ENCODE data around the gene IL32.

Gene IL32

GRCh38 chr16:3089717-3090592 lies 24.5 kb downstream of the IL32 start:
- no peak for DNase-seq (ENCODE audit: low spot score)

DNA sequence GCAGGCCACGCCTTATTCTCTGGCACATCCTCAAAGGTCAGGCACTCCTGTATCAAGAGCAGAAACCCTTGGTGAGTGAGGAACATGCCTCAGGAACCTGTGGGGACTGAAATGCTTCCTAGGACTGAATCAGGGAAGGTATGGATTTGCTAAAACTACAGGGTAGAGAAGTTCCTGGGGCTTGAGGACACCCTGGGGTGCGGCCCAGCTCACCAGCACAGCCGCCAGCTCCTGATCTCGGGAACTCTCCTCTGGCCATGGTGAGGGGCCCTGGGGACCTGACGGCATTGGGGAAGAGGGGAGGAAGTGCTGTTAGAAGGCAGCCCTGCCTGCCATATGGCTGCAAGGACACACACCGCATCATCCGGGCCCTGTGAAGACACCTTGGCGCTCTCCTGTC lies 26.1 kb downstream of the IL32 start:
- DNase-seq (ENCODE audit: low spot score), result no peak

DNA sequence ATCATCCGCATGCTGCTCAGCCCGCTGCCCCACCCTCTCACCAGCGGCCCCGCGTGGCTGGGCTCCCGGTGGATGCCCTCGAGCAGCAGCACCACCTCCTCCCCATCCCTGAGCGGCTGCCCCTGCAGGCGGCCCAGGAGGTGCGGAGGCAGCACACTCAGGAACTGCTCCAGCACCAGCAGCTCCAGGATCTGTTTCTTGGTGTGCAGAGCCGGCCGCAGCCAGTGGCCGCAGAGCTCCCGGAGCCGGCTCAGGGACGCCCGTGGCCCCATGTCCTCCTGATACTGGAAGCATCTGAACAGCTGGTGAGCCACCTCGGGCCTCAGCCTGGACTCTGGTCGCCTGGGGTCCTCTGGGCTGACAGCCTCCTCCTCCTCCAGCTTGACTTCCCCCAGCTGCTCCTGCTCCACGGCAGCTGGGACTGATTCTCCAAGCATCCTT lies 27.1 kb downstream of the IL32 start:
- no peak for DNase-seq (ENCODE audit: low spot score)

- DNase-seq (ENCODE audit: low spot score), result peak; percentile 64
Observed at GRCh38 chr16:3094289-3095027, 29.0 kb downstream of the IL32 start.

DNA sequence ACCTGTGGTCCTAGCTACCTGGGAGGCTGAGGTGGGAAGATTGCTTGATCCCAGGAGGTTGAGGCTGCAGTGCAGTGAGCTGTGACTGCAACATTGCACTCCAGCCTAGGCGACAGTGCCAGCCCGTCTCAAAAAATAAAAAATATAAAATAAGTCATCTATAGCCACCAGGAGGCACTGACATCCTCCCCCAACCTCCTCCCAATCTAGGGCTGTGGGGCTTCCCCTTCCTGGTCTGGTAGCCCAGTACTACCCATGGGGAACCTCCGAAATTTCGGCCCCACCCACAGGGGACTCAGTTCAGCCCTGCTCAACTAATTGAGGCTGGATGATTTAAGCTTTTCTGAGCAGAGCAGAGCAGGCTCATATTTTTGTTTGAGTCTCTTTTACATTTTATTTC lies 30.4 kb downstream of the IL32 start:
- DNase-seq (ENCODE audit: low spot score), result peak; percentile 74

GRCh38 chr16:3096362-3096761 lies 30.9 kb downstream of the IL32 start:
- no peak for DNase-seq (ENCODE audit: low spot score)

GRCh38 chr16:3097266-3097665 lies 31.8 kb downstream of the IL32 start:
- DNase-seq (ENCODE audit: low spot score), result no peak

DNA sequence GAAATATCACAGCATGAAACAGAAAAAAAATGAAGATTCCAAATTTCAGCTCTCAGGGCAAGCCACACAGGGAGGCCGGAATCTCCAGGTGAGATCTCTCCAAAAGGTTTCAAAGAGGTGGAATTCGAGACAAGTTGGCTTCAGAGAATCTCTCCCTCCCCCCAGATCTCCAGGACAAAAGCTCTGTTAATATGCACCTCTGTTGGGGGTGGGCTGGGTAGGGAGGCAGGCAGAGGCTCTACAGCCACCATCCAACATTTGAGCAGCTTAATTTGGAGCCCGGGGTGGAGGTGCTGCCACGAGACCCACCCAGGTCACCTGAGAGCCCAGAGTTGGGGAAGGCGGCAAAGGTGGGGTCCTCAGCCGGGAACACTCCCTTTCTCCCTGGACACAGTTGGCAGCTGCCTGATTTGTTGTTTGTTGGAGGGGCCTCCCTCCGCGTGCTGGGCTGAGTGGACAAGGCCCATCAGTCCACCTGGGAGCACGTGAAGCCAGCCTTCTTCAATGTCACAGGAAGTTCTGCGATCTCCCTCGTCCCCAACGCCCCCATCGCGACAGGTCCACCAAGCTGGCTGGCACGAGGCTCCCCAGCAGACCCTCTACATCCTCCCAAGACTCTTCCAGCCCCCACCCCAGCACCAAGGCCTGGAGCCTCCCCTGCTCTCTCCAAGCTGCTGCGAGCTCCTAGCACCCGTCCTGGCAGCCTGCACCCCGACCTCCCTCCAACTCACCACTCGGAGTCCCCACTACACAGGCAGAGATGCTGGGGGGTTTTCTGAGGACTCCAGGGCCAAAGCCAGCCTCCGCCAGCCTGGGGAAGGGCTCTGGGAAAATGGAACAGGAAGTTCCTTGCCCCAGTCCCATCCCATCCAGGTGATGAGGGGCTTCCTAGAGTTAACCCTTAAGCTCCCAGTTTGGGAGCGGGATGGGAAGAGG lies 33.3 kb downstream of the IL32 start, which contains the start of gene ZSCAN10:
Gene ZSCAN10 (minus strand): TSS at position 836 of the 936 bp plus-strand sequence. CDS start 6,357 bp downstream, outside the sequence.
- no peak for DNase-seq (ENCODE audit: low spot score)

GRCh38 chr16:3099395-3099731 lies 33.9 kb downstream of the IL32 start:
- DNase-seq (ENCODE audit: low spot score), result no peak

- DNase-seq (ENCODE audit: low spot score), result peak; percentile 94
Observed at GRCh38 chr16:3099732-3100499, 34.5 kb downstream of the IL32 start.

- peak; percentile 65 for DNase-seq (ENCODE audit: low spot score)
Observed at GRCh38 chr16:3101018-3101840, 35.8 kb downstream of the IL32 start.

GRCh38 chr16:3101841-3102470 lies 36.5 kb downstream of the IL32 start:
- DNase-seq (ENCODE audit: low spot score), result peak; percentile 52

GRCh38 chr16:3106205-3106928 lies 40.9 kb downstream of the IL32 start:
- peak; percentile 90 for DNase-seq (ENCODE audit: low spot score)

DNA sequence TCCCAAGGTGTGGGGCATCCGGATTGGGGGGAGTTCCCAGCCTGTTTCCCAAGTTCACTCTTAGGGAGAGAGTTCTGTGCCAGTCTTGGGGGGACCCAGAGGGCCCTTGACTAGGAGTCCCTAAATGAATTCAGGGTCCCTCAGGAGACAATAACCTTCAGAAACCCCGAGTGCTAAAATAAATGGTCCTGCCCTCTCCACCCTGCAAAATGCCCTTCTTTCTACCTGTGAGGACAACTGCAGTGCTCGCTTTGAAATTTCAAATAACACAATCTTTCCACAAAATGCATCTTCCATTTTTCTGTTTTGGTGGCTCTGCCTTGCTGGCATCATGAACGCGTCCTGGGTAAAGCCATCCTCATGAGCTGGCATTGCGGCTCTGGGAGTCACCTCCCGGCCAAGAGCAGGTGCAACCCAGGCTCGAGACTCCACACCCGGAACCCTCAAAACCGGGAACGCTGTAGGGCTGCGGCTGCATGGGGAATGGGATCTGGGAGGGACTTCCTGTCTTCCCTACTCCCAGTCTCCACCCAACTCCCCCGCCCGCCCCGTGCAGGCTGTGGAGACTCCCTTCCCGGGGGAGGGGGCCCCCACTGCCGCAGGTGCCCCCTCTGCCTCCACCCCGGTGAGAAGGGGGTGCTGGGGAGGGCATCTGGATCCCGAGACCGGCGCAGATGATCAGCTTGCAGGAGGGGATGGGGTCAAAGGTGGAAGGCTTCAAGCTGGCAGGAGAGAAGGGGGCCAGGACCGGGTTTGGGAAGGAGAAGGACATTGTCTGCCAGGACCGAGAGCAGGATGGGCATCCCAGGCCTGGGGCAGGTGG lies 46.8 kb downstream of the IL32 start, which contains the start of gene ZNF205:
Gene ZNF205 (plus strand): TSS at position 529 of the 823 bp plus-strand sequence. CDS start 845 bp downstream, outside the sequence.
- no peak for DNase-seq (ENCODE audit: low spot score)

DNA sequence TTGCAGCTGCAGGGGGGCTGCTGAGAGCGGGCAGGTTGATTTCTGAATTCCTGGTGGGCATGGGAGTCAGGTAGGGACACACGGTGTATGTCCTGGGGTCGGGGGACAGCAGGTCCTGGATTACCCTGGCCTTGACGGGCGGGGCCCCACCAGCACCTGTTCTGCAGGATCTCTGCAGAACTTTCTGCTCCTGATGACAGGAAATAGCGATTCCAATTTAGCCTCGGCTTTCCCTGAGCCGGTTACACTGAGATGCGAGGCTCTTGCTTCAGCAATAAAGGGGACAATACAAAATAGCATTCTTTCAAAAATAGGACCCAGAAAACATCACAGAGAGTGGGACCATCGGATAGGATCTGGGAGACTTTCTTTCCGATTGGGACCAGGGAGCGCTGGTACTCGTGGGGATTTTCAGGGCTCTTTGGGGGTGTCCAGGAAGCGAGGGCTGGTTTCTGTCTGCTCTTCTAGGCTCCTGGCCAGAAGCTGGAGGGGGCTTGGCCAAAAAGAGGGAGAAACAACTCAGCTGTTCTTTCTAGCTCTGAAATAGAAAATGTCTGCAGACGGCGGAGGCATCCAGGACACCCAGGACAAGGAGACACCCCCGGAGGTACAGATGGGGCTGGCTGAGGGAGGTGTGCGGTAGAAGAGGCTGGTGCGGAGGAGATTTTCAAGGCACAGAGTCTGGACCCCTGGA lies 47.6 kb downstream of the IL32 start:
- DNase-seq (ENCODE audit: low spot score), result no peak

DNA sequence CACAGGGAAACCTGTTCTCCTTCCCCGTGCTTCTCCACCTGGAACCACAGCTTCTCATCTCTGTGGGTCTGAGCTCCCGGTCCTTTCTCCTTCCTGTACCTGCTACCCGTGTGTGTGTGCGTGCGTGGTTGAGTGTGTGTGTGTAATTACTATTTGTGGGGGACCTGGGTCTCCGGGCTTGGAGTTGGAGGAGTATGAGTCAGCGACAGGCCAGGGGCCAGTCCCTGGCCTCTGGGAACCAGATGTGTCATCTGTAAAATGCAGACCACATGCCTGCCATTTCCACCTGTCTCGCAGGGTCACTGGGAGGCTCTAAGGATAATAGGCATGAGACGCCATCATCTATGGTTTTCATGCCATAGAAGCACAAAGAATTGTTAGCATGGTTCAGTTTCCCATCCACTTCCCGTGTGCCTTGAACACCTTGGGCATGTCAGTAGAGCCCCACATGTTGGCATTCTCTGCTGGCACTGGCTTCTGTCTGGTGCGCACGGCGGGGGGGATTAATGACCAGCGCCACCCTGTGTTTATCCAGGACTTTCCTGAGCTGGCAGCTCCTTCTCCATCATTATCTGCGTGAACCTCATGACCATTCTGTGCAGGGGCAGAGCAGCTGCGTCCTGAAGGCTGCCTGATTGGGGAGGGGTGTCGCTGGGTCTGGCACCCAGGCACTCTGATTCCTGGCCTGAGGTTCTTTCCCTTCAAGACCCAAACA lies 48.5 kb downstream of the IL32 start:
- no peak for DNase-seq (ENCODE audit: low spot score)

GRCh38 chr16:3115003-3115402 lies 49.6 kb downstream of the IL32 start:
- no peak for DNase-seq (ENCODE audit: low spot score)
